K562 (cell line): Measurements from ENCODE around the gene METTL23.

Experiments used
- BCLAF1 ChIP-seq, 2 experiments: fragments of 450-650 bp in 1 of 2; IDR thresholded peaks; 2 replicates each; pipeline ENCODE4 v1.6.1; 2011 to 2017; ENCODE audit warnings: low read depth in 2 of 2, antibody characterized with exemption in 1 of 2, borderline replicate concordance in 1 of 2, low read length in 1 of 2, mild to moderate bottlenecking in 1 of 2, mixed read lengths in 1 of 2; ENCODE audit not compliant: control insufficient read depth in 1 of 2
- CTCF ChIP-seq, 3 experiments: IDR thresholded peaks in 2 of 3; conservative IDR thresholded peaks in 1 of 3; 2 replicates each; pipeline ENCODE4 v1.5.1; 2011 to 2012; ENCODE audit warnings: low read length in 3 of 3, mild to moderate bottlenecking in 3 of 3, control low read depth in 2 of 3, improper control_type of control experiment in 1 of 3, inconsistent platforms in 1 of 3, low read depth in 1 of 3, mixed read lengths in 1 of 3, moderate library complexity in 1 of 3; ENCODE audit not compliant: insufficient read depth in 2 of 3
- FOXA1 ChIP-seq: fragments of 450-650 bp; IDR thresholded peaks from 2 replicates; pipeline ENCODE4 v1.6.1; 2016; ENCODE audit warnings: mild to moderate bottlenecking, borderline replicate concordance
- HDAC2 ChIP-seq: fragments of 450-650 bp; IDR thresholded peaks from 2 replicates; pipeline ENCODE4 v1.6.1; 2016; ENCODE audit warnings: mild to moderate bottlenecking
- MBD1 ChIP-seq: fragments of 250-450 bp; sonication (Bioruptor Pico); IDR thresholded peaks from 2 replicates; pipeline ENCODE4 v1.8.0; 2022; ENCODE audit warnings: inconsistent platforms
- SIX5 ChIP-seq, 2 experiments: IDR thresholded peaks; 2 replicates each; pipeline ENCODE4 v1.6.1; 2011; ENCODE audit warnings: low read length in 2 of 2, borderline replicate concordance in 1 of 2, low read depth in 1 of 2, mild to moderate bottlenecking in 1 of 2, moderate library complexity in 1 of 2; ENCODE audit not compliant: insufficient read depth in 1 of 2
- STAT5B ChIP-seq: fragments of 250-450 bp; sonication (Bioruptor Pico); IDR thresholded peaks from 2 replicates; pipeline ENCODE4 v1.8.0; 2021; ENCODE audit warnings: mild to moderate bottlenecking, inconsistent platforms
- TBP ChIP-seq: optimal IDR thresholded peaks from 2 replicates; pipeline ENCODE3; 2011; ENCODE audit warnings: low read depth, low read length, improper control_type of control experiment

DNA sequence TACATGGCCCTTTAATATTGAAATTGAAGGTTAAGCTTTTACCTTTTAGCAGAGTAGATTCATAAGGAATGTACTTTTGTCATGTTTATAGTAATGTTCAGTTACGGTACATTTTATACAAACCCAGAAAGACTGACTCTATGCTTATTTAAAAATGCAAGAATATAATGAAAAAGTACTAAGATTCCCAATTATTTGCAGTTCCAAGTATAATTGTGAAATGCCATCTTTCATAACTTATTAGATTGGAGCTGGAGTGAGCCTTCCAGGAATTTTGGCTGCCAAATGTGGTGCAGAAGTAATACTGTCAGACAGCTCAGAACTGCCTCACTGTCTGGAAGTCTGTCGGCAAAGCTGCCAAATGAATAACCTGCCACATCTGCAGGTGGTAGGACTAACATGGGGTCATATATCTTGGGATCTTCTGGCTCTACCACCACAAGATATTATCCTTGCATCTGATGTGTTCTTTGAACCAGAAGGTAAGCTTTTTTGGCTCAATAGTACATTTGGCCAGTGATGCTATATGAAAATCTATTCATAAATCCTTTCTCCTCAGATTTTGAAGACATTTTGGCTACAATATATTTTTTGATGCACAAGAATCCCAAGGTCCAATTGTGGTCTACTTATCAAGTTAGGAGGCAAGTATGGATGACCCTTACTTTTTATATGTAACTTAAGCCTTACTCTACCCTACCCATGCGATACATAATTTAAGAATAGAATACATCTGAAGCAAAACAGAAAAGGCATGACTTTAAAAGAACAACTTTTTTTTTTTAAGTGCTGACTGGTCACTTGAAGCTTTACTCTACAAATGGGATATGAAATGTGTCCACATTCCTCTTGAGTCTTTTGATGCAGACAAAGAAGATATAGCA is 6.3 kb downstream of the METTL23 start:
- TF ChIP-seq BCLAF1 (IDR thresholded peaks at IDR 0.05; ENCODE audit: borderline replicate concordance in 1 of 2, control insufficient read depth in 1 of 2, low read depth in 2 of 2, low read length in 1 of 2) (peak in 1 of 2 experiments; percentile 45; a peak in 1 of 4 replicates), CTCF (IDR thresholded peaks at IDR 0.05 in 2 of 3, conservative IDR thresholded peaks at IDR 0.05 in 1 of 3; ENCODE audit: insufficient read depth in 2 of 3, low read depth in 1 of 3, low read length in 3 of 3) (no peak), HDAC2 (no peak), SIX5 (IDR thresholded peaks at IDR 0.05; ENCODE audit: borderline replicate concordance in 1 of 2, insufficient read depth in 1 of 2, low read depth in 1 of 2, low read length in 2 of 2) (no peak), FOXA1 (no peak), MBD1 (CRISPR knock-in tag) (no peak), STAT5B (no peak), TBP (no peak)
